Adrenal gland (tissue), 12 donors: ENCODE results near the gene C9orf40. TPM values are rescaled to one million over a fixed set of nuclear protein-coding genes. Genes with fewer than 3 reads are reported as not detected.
A peak's percentile ranks its signal among the peaks of the same experiment; 100 is the strongest.

Experiments used
- DNase-seq, 7 donors: peaks; one replicate each; pipeline ENCODE4 v3.0.0-alpha.2; 2019 to 2020
- H3K27ac ChIP-seq, 5 donors: fragments of 200-600 bp; sonication (generic) in 4 of 5; 1 replicate in 3 of 5; 2 replicates in 2 of 5; pipeline versions ENCODE4 v1.5.1 to v1.8.0; 2016 to 2020; ENCODE audit warnings: mild to moderate bottlenecking in 1 of 5
- H3K27me3 ChIP-seq: fragments of 200-600 bp; 2 replicates; pipeline ENCODE4 v1.8.0; 2021
- H3K36me3 ChIP-seq, 2 donors: fragments of 200-600 bp; replicated peaks in 1 of 2; 1 replicate in 1 of 2; 2 replicates in 1 of 2; pipeline versions ENCODE4 v1.5.1 to v1.8.0; 2018 to 2022
- H3K4me1 ChIP-seq, 2 donors: fragments of 200-600 bp; replicated peaks in 1 of 2; 1 replicate in 1 of 2; 2 replicates in 1 of 2; pipeline versions ENCODE4 v1.5.1 to v1.8.0; 2018 to 2021
- H3K4me3 ChIP-seq, 4 donors: fragments of 200-600 bp; sonication (generic) in 3 of 4; one replicate each; pipeline ENCODE4 v1.5.1; 2016 to 2018
- H3K9me3 ChIP-seq, 3 donors: fragments of 200-600 bp; sonication (generic) in 1 of 3; replicated peaks in 1 of 3; 1 replicate in 2 of 3; 2 replicates in 1 of 3; pipeline versions ENCODE4 v1.5.1 to v1.8.0; 2016 to 2021
- POLR2A ChIP-seq, 2 donors: fragments of 450-650 bp; IDR thresholded peaks; one replicate each; pipeline ENCODE4 v1.6.1; 2017; ENCODE audit warnings: antibody characterized with exemption in 2 of 2, mild to moderate bottlenecking in 2 of 2, moderate library complexity in 1 of 2
- WGBS, 4 donors: extraction: QIAGEN DNeasy Blood & Tissue Kit in 2 of 4; methylation state at CpG; one replicate each; pipeline versions ENCODE4 v1.1.5 to v1.1.7; 2013 to 2017; 5-methylcytosine and 5-hydroxymethylcytosine counted together
- intact Hi-C, 2 donors: fragments of 100-400 bp; cut with DNase I; formaldehyde crosslinking; loops; one replicate each; pipeline versions ENCODE4 v1.14.1 to v1.15.0; 2022 to 2023
- polyA plus RNA-seq, 3 donors: library from polyadenylated mRNA; stranded (reverse); fragments of 200-250 nt in 2 of 3; fragments of 350-450 nt in 1 of 3; fragmentation: Illumina TruSeq in 1 of 3; extraction: RNeasy Lipid Tissue Mini Kit (QIAGEN cat#74804) in 1 of 3; gene quantifications; one replicate each; pipeline ENCODE4 v1.2.3, GENCODE V29; 2013 to 2014
- total RNA-seq, 9 donors: library from RNA; depleted of rRNA in 4 of 9; stranded (reverse); fragments of >200 nt in 4 of 9; fragments of 120-200 nt in 1 of 9; fragmentation: NEBNext Ultra II Directional in 1 of 9; extraction: Animal tissue kit (Norgen Biotek cat#: 25700) in 1 of 9; gene quantifications; one replicate each; pipeline versions ENCODE4 v1.1.0 to v1.2.4, GENCODE V29; 2013 to 2023
- TF ChIP-seq, protein P1 (sequence below), 6 experiments: fragments of 450-650 bp in 4 of 6; fragments of 200-600 bp in 2 of 6; sonication (generic) in 1 of 6; IDR thresholded peaks; 1 replicate in 5 of 6; 2 replicates in 1 of 6; pipeline versions ENCODE4 v1.5.1 to v1.8.0; 2016 to 2021; ENCODE audit warnings: antibody characterized with exemption in 6 of 6, mild to moderate bottlenecking in 2 of 6, moderate library complexity in 1 of 6
- donor health status: healthy with polysubstance abuse.
- donor health status: Bipolar disorder and iron deficiency.
- donor health status: DM: yes; HTN: yes; CAD: no.
- donor health status: DM: no; HTN: no; CAD: no.
- donor health status: DM: no; HTN: no; CAD: no.
- donor health status: DM: yes; HTN: yes; CAD: no.

Gene C9orf40
- total and polyA plus RNA-seq, 12 donors, result 1.4 to 4.6 (median 2.4) TPM

DNA sequence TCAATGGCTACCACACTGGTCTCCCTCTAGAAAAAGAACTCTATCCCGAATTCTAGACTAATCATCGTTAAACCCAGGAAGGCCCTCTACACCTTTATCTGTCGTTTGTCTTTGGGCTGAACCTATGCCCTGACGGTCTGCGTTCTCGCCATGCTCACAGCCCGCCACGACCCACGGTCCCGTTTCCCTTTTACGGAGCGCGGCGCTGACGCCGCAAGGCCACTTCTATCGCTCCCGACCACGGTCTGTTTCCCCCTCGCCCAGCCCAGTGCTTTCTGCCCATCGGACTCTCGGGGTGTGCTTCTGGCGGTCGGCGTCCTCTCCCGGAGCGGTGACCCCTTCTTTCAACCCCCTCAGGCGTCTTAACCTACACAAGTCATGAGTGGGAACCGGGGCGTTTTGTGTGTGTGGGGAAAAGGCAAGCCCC is 974 bp downstream of the C9orf40 start:
- no peaks in the 10 kb centered on the region for H3K27me3 ChIP-seq
- intact Hi-C loops, result no loop called here

DNA sequence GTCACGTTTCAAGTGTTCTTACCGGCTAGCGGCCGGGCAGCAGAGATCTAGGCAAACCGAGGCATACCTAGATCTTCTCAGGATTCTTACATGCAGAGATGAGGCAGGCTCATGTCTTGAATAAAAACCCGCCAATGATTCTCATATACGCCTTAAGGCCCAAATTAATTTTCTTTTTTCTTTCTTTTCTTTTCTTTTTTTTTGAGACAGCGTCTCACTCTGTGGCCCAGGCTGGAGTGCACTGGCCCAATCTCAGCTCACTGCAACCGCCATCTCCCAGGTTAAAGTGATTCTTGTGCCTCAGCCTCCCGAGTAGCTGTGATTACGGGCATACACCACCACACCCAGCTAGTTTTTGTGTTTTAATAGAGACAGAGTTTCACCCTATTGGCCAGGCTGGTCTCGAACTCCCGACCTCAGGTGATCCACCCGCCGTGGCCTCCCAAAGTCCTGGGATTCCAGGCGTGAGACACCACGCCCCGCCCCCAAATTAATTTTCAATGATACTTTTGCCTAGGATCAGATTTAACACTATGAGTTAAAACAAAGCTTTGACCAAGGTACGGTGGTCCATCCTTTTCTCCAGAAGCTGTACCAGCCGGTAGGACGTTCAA is 1.5 kb downstream of the C9orf40 start:
- intact Hi-C loops, result no loop called here
- whole genome bisulfite sequencing, 4 donors, result 64 to 70% (median 68%) methylated on average over 19 to 21 of the region's 21 CpGs

More for the DNA sequence above, 974 bp downstream of the C9orf40 start:
- Histone ChIP-seq H3K4me1 (no peaks in the 10 kb centered on the region), H3K36me3 (no peaks in the 10 kb centered on the region), H3K27ac (peak overlapping the region in 4 of 5 donors; percentile 72 to 97 (median 89)), H3K9me3 (no peaks in the 10 kb centered on the region), H3K4me3 (peak overlapping the region in 3 of 4 donors; percentile 66 to 70 (median 69))
- WGBS, 4 donors, result 0 to 1% (median 0%) methylated on average over 20 to 30 of the region's 30 CpGs
- no peak for TF ChIP-seq POLR2A (IDR thresholded peaks at IDR 0.05)
- TF ChIP-seq, protein P1, sequence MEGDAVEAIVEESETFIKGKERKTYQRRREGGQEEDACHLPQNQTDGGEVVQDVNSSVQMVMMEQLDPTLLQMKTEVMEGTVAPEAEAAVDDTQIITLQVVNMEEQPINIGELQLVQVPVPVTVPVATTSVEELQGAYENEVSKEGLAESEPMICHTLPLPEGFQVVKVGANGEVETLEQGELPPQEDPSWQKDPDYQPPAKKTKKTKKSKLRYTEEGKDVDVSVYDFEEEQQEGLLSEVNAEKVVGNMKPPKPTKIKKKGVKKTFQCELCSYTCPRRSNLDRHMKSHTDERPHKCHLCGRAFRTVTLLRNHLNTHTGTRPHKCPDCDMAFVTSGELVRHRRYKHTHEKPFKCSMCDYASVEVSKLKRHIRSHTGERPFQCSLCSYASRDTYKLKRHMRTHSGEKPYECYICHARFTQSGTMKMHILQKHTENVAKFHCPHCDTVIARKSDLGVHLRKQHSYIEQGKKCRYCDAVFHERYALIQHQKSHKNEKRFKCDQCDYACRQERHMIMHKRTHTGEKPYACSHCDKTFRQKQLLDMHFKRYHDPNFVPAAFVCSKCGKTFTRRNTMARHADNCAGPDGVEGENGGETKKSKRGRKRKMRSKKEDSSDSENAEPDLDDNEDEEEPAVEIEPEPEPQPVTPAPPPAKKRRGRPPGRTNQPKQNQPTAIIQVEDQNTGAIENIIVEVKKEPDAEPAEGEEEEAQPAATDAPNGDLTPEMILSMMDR (IDR thresholded peaks at IDR 0.05), result no peak
- peak; percentile 21 to 66 (median 47) for DNase-seq

GRCh38 chr9:74949859-74950855 is 2.6 kb downstream of the C9orf40 start:
- intact Hi-C loops, result no loop called here
- Histone ChIP-seq H3K4me1 (no peaks in the 10 kb centered on the region), H3K27me3 (no peaks in the 10 kb centered on the region), H3K36me3 (no peaks in the 10 kb centered on the region), H3K4me3 (no peak overlapping the region), H3K27ac (no peak overlapping the region), H3K9me3 (no peaks in the 10 kb centered on the region)
- 91 to 94% (median 93%) methylated on average over 10 of the region's 10 CpGs for WGBS, 4 donors
- no peak for TF ChIP-seq POLR2A (IDR thresholded peaks at IDR 0.05)
- TF ChIP-seq, protein P1 (IDR thresholded peaks at IDR 0.05), result no peak
- DNase-seq, result no peak

More for the DNA sequence above, 1.5 kb downstream of the C9orf40 start:
- H3K27ac ChIP-seq, result peak overlapping the region in 3 of 5 donors; percentile 87 to 97 (median 91)
- H3K4me1 ChIP-seq, result no peaks in the 10 kb centered on the region
- no peaks in the 10 kb centered on the region for H3K27me3 ChIP-seq
- DNase-seq, result no peak
- peak overlapping the region in 2 of 4 donors; percentile 66 to 70 for H3K4me3 ChIP-seq
- H3K36me3 ChIP-seq, result no peaks in the 10 kb centered on the region
- TF ChIP-seq, protein P1 (IDR thresholded peaks at IDR 0.05), result no peak
- no peak for TF ChIP-seq POLR2A (IDR thresholded peaks at IDR 0.05)
- H3K9me3 ChIP-seq, result no peaks in the 10 kb centered on the region

DNA sequence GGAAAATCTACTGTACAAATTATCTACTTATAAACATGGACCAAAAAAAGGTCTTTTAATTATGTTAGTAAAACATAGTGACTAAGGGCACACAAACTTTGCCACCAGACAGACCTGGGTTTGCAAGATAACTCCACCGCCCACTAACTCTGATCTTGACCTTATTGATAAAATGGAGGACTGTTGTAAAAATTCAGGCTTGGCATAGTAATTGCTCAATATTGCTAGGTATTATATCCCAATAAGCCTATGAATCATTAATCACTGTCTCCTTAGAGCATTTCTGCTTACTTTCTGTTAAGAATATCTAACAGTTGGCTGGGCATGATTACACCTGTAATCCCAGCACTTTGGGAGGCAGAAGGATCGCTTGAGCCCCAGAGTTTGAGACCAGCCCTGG is 3.8 kb downstream of the C9orf40 start:
- WGBS, 4 donors, result 92 to 97% (median 95%) methylated on average over 2 of the region's 2 CpGs
- no peak for TF ChIP-seq POLR2A (IDR thresholded peaks at IDR 0.05)
- TF ChIP-seq, protein P1 (IDR thresholded peaks at IDR 0.05), result no peak
- no peak overlapping the region for H3K27ac ChIP-seq
- no peaks in the 10 kb centered on the region for H3K4me1 ChIP-seq
- intact Hi-C loops, result no loop called here
- no peak overlapping the region for H3K4me3 ChIP-seq
- H3K27me3 ChIP-seq, result no peaks in the 10 kb centered on the region
- H3K9me3 ChIP-seq, result no peaks in the 10 kb centered on the region
- DNase-seq, result no peak
- H3K36me3 ChIP-seq, result no peaks in the 10 kb centered on the region
